Measurements from ENCODE around the gene ATP1B3.
"Not testable (repeated sequence)": the region's sequence is repeated elsewhere in the genome, so short reads cannot be mapped to it uniquely, and the experiment has no call there.

Gene ATP1B3

DNA sequence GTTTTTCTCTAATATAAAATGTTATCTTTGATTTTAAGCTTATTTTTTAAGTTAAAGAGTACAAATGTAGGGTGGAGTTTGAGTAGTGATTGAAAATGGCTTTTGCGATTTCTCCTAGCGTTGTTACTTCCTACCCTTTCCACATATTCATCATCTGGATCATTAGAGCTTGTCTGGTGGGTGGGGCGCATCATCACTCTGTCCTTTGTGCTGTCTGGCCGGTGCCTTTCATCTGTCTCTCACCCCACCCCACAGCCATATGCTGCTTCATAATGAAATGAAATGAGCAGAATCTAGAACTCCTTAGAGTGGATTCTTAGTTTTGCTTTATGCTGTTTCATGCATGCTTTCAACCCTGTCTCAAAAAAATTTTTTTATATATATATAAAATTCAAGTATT lies 44.3 kb downstream of the ATP1B3 start:
- Histone ChIP-seq H3K27ac (ENCODE audit: low read depth, low read length) (no peak overlapping the region), H3K9ac (ENCODE audit: low read length in 5 of 5) (no peak overlapping the region), H3K9me3 (ENCODE audit: control insufficient read depth in 5 of 5, low read length in 5 of 5) (no peaks in the 10 kb centered on the region), H3K4me1 (ENCODE audit: control insufficient read depth in 5 of 5, insufficient read depth in 5 of 5, low read length in 5 of 5) (no peaks in the 10 kb centered on the region), H3K27me3 (ENCODE audit: control insufficient read depth in 5 of 5, insufficient read depth in 4 of 5, low read length in 5 of 5) (no peaks in the 10 kb centered on the region), H3K4me3 (ENCODE audit: low read depth in 1 of 5, low read length in 5 of 5) (no peak overlapping the region), H3K36me3 (ENCODE audit: control insufficient read depth in 5 of 5, insufficient read depth in 5 of 5, low read length in 5 of 5) (peaks cover 6 to 45% (median 15%) of the 10 kb centered on the region in 5 donors)

DNA sequence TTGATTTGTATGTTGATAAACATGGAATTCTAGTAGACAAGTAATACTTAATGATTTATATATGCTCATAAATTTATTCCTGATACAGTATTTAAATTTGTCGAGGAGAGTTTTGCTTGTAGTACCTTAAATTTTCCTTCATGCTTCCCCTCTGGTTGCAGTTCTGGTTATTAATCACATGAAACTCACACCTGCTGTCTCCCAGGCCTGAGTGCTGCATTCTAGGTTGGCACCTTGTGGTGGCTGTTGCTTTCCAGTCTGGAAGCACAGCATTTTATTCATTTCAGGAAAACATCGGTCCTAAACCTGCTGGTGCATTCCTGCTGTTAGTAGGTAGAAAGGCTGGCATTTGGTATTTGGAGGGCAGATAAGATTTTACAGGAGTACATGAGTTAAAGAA lies 44.9 kb downstream of the ATP1B3 start:
- Histone ChIP-seq H3K27me3 (ENCODE audit: control insufficient read depth in 5 of 5, insufficient read depth in 4 of 5, low read length in 5 of 5) (no peaks in the 10 kb centered on the region), H3K27ac (ENCODE audit: low read depth, low read length) (no peak overlapping the region), H3K9ac (ENCODE audit: low read length in 5 of 5) (no peak overlapping the region), H3K4me3 (ENCODE audit: low read depth in 1 of 5, low read length in 5 of 5) (no peak overlapping the region), H3K4me1 (ENCODE audit: control insufficient read depth in 5 of 5, insufficient read depth in 5 of 5, low read length in 5 of 5) (peaks cover 0 to 1% (median 0%) of the 10 kb centered on the region in 5 donors), H3K9me3 (ENCODE audit: control insufficient read depth in 5 of 5, low read length in 5 of 5) (no peaks in the 10 kb centered on the region), H3K36me3 (ENCODE audit: control insufficient read depth in 5 of 5, insufficient read depth in 5 of 5, low read length in 5 of 5) (peaks cover 6 to 43% (median 17%) of the 10 kb centered on the region in 5 donors)

DNA sequence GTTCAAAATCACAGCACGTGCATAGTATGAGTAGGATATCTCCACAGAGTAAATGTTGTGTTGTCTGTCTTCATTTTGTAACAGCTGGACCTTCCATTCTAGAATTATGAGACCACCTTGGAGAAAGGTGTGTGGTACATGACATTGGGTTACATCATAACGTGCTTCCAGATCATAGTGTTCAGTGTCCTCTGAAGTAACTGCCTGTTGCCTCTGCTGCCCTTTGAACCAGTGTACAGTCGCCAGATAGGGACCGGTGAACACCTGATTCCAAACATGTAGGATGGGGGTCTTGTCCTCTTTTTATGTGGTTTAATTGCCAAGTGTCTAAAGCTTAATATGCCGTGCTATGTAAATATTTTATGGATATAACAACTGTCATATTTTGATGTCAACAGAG lies 49.2 kb downstream of the ATP1B3 start:
- not testable (repeated sequence) for H3K9ac ChIP-seq (ENCODE audit: low read length in 5 of 5); H3K9me3 ChIP-seq (ENCODE audit: control insufficient read depth in 5 of 5, low read length in 5 of 5); H3K4me1 ChIP-seq (ENCODE audit: control insufficient read depth in 5 of 5, insufficient read depth in 5 of 5, low read length in 5 of 5); H3K4me3 ChIP-seq (ENCODE audit: low read depth in 1 of 5, low read length in 5 of 5); H3K27ac ChIP-seq (ENCODE audit: low read depth, low read length); H3K27me3 ChIP-seq (ENCODE audit: control insufficient read depth in 5 of 5, insufficient read depth in 4 of 5, low read length in 5 of 5)
- H3K36me3 ChIP-seq (ENCODE audit: control insufficient read depth in 5 of 5, insufficient read depth in 5 of 5, low read length in 5 of 5), result peaks cover 6 to 52% (median 23%) of the 10 kb centered on the region in 5 donors

DNA sequence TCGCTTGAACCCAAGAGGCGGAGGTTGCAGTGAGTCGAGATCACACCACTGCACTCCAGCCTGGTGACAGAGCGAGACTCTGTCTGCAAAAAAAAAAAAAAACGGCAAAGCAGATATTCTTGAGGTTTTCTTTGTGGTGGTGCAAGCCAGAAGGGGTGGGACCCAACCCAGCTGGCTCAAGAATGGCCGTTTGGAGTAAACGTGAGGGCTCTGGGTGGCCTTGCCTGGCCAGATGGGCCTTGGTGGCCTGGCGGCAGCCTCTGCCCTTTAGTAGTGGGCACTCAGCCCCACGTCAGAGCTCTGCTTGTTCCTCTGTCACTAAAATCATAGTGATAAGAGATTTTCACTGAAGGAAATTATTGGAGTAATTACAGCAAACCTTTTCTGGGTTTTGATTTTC lies 50.5 kb downstream of the ATP1B3 start:
- H3K27me3 ChIP-seq (ENCODE audit: control insufficient read depth in 5 of 5, insufficient read depth in 4 of 5, low read length in 5 of 5), result no peaks in the 10 kb centered on the region
- H3K9me3 ChIP-seq (ENCODE audit: control insufficient read depth in 5 of 5, low read length in 5 of 5), result no peaks in the 10 kb centered on the region
- no peak overlapping the region for H3K4me3 ChIP-seq (ENCODE audit: low read depth in 1 of 5, low read length in 5 of 5)
- H3K4me1 ChIP-seq (ENCODE audit: control insufficient read depth in 5 of 5, insufficient read depth in 5 of 5, low read length in 5 of 5), result peaks cover 0 to 3% (median 0%) of the 10 kb centered on the region in 5 donors
- H3K9ac ChIP-seq (ENCODE audit: low read length in 5 of 5), result no peak overlapping the region
- H3K27ac ChIP-seq (ENCODE audit: low read depth, low read length), result no peak overlapping the region
- peaks cover 6 to 46% (median 22%) of the 10 kb centered on the region in 5 donors for H3K36me3 ChIP-seq (ENCODE audit: control insufficient read depth in 5 of 5, insufficient read depth in 5 of 5, low read length in 5 of 5)

DNA sequence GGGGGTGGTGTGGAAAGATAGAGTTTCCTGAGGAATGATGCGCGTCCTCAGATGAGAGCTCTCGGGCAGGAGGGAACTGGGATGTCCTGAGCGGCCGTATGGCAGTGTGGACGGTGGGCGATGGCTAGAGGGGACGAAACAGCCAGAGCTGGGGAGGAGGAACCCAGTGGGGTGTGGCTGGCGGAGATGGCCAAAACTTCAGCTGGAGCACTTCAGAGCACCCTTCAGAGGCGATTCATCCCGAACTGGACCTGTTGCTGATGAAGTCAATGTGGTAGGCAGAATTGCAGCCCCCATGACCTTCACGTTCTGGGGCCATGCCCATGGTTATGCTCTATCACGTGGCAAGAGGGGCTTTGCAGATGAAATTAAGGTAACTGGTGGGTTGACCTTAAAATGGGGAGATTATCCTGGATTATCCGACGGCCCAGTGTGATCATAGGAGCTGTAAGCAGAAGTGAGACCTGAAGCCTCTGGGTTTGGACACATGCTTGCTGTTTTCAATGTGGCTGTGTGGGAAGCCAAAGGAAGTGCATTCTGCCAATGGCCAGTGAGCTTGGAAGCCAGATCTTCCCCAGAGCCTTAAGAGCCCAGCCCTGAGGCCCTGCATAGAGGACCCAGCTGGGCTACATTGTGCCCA lies 52.3 kb downstream of the ATP1B3 start:
- Histone ChIP-seq H3K36me3 (ENCODE audit: control insufficient read depth in 5 of 5, insufficient read depth in 5 of 5, low read length in 5 of 5) (peaks cover under 1 to 28% (median 13%) of the 10 kb centered on the region in 5 donors), H3K4me1 (ENCODE audit: control insufficient read depth in 5 of 5, insufficient read depth in 5 of 5, low read length in 5 of 5) (peaks cover 0 to 3% (median 0%) of the 10 kb centered on the region in 5 donors), H3K27ac (ENCODE audit: low read depth, low read length) (no peak overlapping the region), H3K4me3 (ENCODE audit: low read depth in 1 of 5, low read length in 5 of 5) (no peak overlapping the region), H3K9me3 (ENCODE audit: control insufficient read depth in 5 of 5, low read length in 5 of 5) (no peaks in the 10 kb centered on the region), H3K9ac (ENCODE audit: low read length in 5 of 5) (no peak overlapping the region), H3K27me3 (ENCODE audit: control insufficient read depth in 5 of 5, insufficient read depth in 4 of 5, low read length in 5 of 5) (no peaks in the 10 kb centered on the region)

DNA sequence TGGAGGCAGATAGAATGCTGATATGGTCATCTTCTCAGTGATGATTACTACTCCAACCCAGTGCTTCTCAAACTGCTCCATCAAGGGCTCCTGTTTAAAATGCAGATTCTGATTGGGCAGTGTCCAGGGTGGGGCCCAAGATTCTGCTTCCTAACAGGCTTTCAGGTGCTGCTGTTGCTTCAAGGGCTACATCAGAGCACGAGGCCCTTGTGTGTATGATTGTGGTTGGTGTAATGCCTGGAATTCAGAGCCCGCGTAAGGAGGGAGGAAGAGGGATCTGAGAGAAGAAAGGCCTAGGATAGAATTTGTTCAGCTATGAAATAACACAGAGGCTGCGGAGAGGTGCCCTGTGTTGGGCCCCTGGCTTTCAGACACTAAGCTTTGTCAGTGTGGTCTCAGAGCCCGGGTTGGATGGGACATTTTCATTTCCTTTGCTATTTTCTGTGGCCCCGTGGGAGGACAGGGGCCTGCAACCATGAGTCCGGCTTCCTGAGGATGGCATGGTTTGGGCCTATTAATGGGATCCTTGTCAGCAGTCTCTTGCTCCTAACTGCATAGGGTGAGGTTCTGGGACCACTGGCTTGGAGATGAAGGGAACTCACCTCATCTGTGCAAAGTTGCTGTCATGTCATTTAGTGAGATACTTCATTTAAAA lies 53.0 kb downstream of the ATP1B3 start:
- Histone ChIP-seq H3K36me3 (ENCODE audit: control insufficient read depth in 5 of 5, insufficient read depth in 5 of 5, low read length in 5 of 5) (peaks cover 0 to 27% (median 12%) of the 10 kb centered on the region in 5 donors), H3K9ac (ENCODE audit: low read length in 5 of 5) (no peak overlapping the region), H3K4me1 (ENCODE audit: control insufficient read depth in 5 of 5, insufficient read depth in 5 of 5, low read length in 5 of 5) (peaks cover 0 to 3% (median 0%) of the 10 kb centered on the region in 5 donors)

DNA sequence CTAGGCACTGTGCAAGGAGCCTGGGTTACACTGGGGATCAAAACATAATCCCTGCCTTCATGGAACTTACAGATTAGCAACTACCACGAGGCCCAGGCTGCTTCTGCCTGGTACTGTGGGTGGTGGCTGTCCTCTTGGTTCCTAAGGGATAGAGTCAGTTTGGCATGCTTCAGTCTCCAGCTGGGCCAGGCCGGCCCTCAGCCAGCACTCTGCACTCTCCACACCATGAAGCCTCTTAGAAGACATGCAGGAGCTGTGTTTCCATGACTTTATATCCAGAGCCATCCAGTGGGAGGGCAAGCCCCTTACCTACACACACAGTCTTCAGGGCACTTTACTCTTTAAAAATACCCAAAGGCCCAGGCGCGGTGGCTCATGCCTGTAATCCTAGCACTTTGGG lies 54.4 kb downstream of the ATP1B3 start:
- Histone ChIP-seq H3K9ac (ENCODE audit: low read length in 5 of 5) (no peak overlapping the region), H3K36me3 (ENCODE audit: control insufficient read depth in 5 of 5, insufficient read depth in 5 of 5, low read length in 5 of 5) (peaks cover 0 to 17% (median 8%) of the 10 kb centered on the region in 5 donors), H3K9me3 (ENCODE audit: control insufficient read depth in 5 of 5, low read length in 5 of 5) (no peaks in the 10 kb centered on the region), H3K4me3 (ENCODE audit: low read depth in 1 of 5, low read length in 5 of 5) (no peak overlapping the region), H3K4me1 (ENCODE audit: control insufficient read depth in 5 of 5, insufficient read depth in 5 of 5, low read length in 5 of 5) (peaks cover 0 to 3% (median 0%) of the 10 kb centered on the region in 5 donors), H3K27ac (ENCODE audit: low read depth, low read length) (no peak overlapping the region), H3K27me3 (ENCODE audit: control insufficient read depth in 5 of 5, insufficient read depth in 4 of 5, low read length in 5 of 5) (no peaks in the 10 kb centered on the region)

More for the DNA sequence above, 53.0 kb downstream of the ATP1B3 start:
- Histone ChIP-seq H3K27ac (ENCODE audit: low read depth, low read length) (no peak overlapping the region), H3K9me3 (ENCODE audit: control insufficient read depth in 5 of 5, low read length in 5 of 5) (no peaks in the 10 kb centered on the region), H3K27me3 (ENCODE audit: control insufficient read depth in 5 of 5, insufficient read depth in 4 of 5, low read length in 5 of 5) (no peaks in the 10 kb centered on the region), H3K4me3 (ENCODE audit: low read depth in 1 of 5, low read length in 5 of 5) (no peak overlapping the region)

DNA sequence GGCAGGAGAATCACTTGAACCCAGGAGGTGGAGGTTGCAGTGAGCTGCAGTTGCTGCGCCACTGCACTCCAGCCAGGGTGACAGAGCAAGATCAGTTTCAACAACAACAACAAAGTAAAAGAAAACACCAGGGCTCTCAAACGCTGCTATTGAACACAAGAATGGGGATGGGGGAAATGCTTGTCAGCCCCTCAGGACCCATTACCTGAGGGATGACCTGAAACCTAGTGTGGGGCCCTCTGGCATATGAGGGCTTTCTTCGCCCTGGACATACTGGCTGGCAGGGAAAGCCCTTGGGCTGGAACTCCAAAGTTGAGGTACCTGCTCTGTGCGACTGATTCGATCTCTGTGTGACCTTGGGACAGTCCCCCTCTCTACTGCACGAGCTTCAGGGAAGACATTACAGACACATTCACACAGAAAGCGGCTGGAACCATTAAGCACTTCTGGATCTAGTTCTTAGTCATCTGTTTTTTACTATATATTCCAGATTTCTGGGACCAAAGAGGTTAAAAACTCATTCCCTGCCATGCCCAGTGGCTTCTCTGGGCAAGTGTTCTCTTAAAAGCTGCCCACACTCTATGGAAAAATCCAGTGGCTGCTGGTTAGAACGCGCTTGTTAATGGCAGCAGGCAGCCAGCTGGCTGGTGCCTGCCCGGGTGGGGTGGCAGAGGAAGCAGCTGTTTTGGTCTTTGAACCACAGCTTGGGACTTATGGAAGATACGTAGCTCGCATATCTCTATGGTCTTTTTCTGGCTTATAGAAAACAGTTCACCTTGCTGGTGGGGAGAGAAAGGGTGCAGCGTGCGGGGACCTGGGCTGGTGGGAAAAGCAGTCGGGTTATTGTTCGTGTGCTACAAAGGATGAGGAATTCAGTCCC lies 57.2 kb downstream of the ATP1B3 start:
- Histone ChIP-seq H3K27me3 (ENCODE audit: control insufficient read depth in 5 of 5, insufficient read depth in 4 of 5, low read length in 5 of 5) (no peaks in the 10 kb centered on the region), H3K9me3 (ENCODE audit: control insufficient read depth in 5 of 5, low read length in 5 of 5) (no peaks in the 10 kb centered on the region), H3K4me3 (ENCODE audit: low read depth in 1 of 5, low read length in 5 of 5) (no peak overlapping the region), H3K9ac (ENCODE audit: low read length in 5 of 5) (no peak overlapping the region), H3K4me1 (ENCODE audit: control insufficient read depth in 5 of 5, insufficient read depth in 5 of 5, low read length in 5 of 5) (no peaks in the 10 kb centered on the region), H3K36me3 (ENCODE audit: control insufficient read depth in 5 of 5, insufficient read depth in 5 of 5, low read length in 5 of 5) (peaks cover 0 to 4% (median 0%) of the 10 kb centered on the region in 5 donors), H3K27ac (ENCODE audit: low read depth, low read length) (no peak overlapping the region)

DNA sequence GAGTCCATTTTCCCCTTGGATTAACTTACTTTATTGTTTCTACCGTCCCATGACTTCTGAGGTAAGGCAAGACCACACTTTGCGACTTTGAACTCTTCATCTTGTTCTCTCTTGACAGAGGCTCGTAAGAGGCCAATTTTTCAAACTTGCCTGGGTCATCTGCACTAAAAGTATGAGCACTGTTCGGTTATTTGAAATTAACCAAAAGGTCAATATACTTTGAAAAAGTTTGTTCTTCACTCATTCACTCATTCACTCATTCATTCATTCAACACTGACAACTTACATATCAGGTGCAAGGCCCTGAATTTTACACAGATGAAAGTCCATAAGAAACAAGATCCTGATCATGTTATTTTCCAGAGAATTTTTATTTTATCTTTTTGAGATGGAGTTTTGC lies 57.9 kb downstream of the ATP1B3 start:
- H3K9me3 ChIP-seq (ENCODE audit: control insufficient read depth in 5 of 5, low read length in 5 of 5), result no peaks in the 10 kb centered on the region
- no peaks in the 10 kb centered on the region for H3K36me3 ChIP-seq (ENCODE audit: control insufficient read depth in 5 of 5, insufficient read depth in 5 of 5, low read length in 5 of 5)
- H3K4me3 ChIP-seq (ENCODE audit: low read depth in 1 of 5, low read length in 5 of 5), result no peak overlapping the region
- H3K9ac ChIP-seq (ENCODE audit: low read length in 5 of 5), result no peak overlapping the region
- no peak overlapping the region for H3K27ac ChIP-seq (ENCODE audit: low read depth, low read length)
- no peaks in the 10 kb centered on the region for H3K27me3 ChIP-seq (ENCODE audit: control insufficient read depth in 5 of 5, insufficient read depth in 4 of 5, low read length in 5 of 5)
- no peaks in the 10 kb centered on the region for H3K4me1 ChIP-seq (ENCODE audit: control insufficient read depth in 5 of 5, insufficient read depth in 5 of 5, low read length in 5 of 5)

DNA sequence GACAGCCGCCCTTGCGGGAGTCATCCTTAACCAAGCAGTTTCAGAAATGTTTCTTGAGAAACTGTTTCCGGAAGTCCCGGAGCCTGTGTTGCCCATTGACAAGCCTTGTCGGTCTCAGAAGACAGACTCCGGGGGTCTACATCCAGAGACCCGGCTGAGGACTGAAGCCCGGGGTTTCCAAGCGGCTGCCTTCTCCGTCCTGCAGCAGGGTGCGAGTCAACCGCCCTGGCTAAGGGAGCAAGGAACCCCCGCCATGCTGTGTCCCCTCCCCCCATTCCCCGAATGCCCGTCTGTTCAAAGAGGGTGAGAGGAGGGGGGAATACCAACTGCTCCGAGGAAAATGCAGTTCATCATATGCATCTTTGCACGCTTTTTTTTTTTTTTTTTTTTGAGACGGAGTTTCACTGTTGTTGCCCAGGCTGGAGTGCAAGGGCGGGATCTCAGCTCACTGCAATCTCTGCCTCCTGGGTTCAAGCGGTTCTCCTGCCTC lies 61.6 kb downstream of the ATP1B3 start:
- H3K27ac ChIP-seq (ENCODE audit: low read depth, low read length), result no peak overlapping the region
- H3K9ac ChIP-seq (ENCODE audit: low read length in 5 of 5), result no peak overlapping the region
- no peaks in the 10 kb centered on the region for H3K9me3 ChIP-seq (ENCODE audit: control insufficient read depth in 5 of 5, low read length in 5 of 5)
- H3K4me1 ChIP-seq (ENCODE audit: control insufficient read depth in 5 of 5, insufficient read depth in 5 of 5, low read length in 5 of 5), result peaks cover 0 to 8% (median 0%) of the 10 kb centered on the region in 5 donors
- no peaks in the 10 kb centered on the region for H3K36me3 ChIP-seq (ENCODE audit: control insufficient read depth in 5 of 5, insufficient read depth in 5 of 5, low read length in 5 of 5)
- H3K4me3 ChIP-seq (ENCODE audit: low read depth in 1 of 5, low read length in 5 of 5), result no peak overlapping the region
- no peaks in the 10 kb centered on the region for H3K27me3 ChIP-seq (ENCODE audit: control insufficient read depth in 5 of 5, insufficient read depth in 4 of 5, low read length in 5 of 5)
